RWPE1 (cell line): ENCODE data around the gene S100A5.
"Not testable (repeated sequence)": the region's sequence is repeated elsewhere in the genome, so short reads cannot be mapped to it uniquely, and the experiment has no call there.

Experiments
- CTCF ChIA-PET: fragments of 350-600 bp; sonication (Branson Sonifier 250); formaldehyde crosslinking; extraction: SDS; loops from one replicate; lab custom pipeline; 2021; lab: Yijun Ruan, JAX
- POLR2A ChIA-PET: fragments of 400-600 bp; formaldehyde crosslinking; extraction: SDS; loops from one replicate; lab custom pipeline; 2020; ENCODE audit warnings: antibody characterized with exemption; ENCODE audit not compliant: low non-redundant PET; lab: Yijun Ruan, JAX
- DNase-seq: peaks from one replicate; pipeline ENCODE4 v3.0.0; 2012; ENCODE audit warnings: low spot score
- H3K27ac ChIP-seq: fragments of 450-650 bp; 2 replicates; pipeline ENCODE4 v1.5.1; 2017
- TF ChIP-seq, protein P1 (sequence below): fragments of 450-650 bp; conservative IDR thresholded peaks from 2 replicates; pipeline ENCODE4 v1.5.1; 2017; ENCODE audit warnings: low read depth, mild to moderate bottlenecking

S100A5 gene

DNA sequence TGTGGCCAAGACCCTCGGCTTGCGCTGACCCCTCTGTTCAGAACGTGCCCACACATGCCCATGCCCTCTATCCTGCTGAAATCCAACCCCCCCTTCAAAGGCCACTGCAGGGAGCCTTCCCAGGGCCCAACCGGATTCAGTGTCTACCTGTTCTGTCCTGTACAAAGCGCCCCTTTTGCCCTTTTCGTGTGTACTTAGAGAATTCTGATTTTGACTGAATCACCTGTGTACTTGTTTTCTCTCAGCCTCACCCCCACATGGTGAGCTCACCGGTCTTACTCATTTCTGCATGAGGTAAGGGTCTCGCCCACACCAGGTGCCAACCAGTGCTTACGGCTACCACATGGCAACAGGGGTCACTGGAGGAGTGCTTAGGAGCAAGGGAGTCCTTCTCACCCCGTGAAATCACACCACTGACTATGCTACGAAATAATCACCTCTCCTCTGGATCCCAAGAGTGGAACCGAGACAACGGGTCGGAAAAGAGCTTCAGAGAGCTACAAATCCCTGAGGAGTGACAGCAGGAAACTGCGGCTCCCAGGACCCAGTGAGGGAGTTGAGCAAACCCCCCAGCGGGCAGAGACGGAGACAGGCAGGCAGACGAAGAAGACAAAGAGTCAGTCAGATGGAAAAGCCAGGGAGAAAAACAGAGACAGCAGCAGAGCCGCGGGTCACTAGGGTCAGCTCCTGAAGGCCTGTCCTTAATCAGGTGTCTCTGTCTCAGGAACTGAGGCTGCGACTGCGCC is 27.1 kb upstream of the S100A5 start:
- ChIA-PET POLR2A (interaction anchor here (0.6 to 1.8 kb wide), 5 partner anchors 33 to 69 kb away, joined by 3 to 8 read pairs (median 4); partner anchors contain the start of genes S100A16 and S100A6), CTCF (interaction anchor here (0.5 to 3.2 kb wide), 16 partner anchors 14 to 681 kb away, joined by 3 to 32 read pairs (median 4); partner anchors contain the start of genes S100A1, S100A4 and S100A6)
- peak overlapping the region; percentile 100 for H3K27ac ChIP-seq
- peak; percentile 88 for DNase-seq
- TF ChIP-seq, protein P1, sequence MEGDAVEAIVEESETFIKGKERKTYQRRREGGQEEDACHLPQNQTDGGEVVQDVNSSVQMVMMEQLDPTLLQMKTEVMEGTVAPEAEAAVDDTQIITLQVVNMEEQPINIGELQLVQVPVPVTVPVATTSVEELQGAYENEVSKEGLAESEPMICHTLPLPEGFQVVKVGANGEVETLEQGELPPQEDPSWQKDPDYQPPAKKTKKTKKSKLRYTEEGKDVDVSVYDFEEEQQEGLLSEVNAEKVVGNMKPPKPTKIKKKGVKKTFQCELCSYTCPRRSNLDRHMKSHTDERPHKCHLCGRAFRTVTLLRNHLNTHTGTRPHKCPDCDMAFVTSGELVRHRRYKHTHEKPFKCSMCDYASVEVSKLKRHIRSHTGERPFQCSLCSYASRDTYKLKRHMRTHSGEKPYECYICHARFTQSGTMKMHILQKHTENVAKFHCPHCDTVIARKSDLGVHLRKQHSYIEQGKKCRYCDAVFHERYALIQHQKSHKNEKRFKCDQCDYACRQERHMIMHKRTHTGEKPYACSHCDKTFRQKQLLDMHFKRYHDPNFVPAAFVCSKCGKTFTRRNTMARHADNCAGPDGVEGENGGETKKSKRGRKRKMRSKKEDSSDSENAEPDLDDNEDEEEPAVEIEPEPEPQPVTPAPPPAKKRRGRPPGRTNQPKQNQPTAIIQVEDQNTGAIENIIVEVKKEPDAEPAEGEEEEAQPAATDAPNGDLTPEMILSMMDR: no peak

DNA sequence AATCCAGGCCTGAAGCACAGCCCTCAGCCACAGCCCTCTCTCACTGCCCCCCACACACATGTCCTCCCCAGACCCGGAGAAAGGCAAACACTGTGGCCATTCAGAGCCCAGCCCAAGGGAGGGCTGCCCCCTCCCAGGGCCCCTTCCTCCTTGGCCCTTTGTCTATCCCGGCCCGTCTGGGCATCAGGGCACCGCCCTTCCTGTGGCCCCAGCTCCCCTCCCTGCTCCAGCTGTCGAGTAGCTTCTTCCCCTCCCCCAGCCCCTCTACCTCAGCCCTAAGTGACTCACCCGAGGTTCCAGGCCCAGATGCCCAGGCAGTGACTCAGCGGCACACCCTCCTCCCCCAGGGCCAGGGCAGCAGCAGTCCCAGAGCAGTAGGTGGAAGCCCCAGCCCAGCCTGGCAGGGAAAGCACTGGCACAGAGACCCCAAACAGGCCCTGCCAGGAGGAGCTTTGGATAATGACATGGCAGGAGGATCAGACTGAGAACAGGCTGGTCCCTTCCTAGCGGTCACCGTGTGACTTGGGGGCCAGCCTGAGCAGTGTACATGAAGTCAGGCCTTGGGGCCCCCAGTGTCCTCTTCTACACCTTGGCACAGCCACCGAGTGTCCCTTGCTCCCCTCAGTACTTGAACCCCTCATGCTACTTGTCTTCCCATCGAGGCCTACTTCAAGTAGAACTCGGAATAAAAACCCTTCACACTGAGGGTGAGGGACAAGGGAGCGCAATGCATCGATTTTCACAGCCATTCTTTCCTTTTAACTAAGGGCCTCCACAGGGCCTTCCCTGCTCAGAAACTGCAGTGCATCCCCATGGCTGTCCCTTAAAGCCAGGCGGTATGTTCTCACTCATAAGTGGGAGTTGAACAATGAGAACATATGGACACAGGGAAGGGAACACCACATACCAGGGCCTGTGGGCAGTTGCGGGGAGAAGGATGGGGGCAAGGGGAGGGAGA is 26.0 kb upstream of the S100A5 start:
- peak overlapping the region; percentile 100 for H3K27ac ChIP-seq
- peak; percentile 99 for DNase-seq
- TF ChIP-seq, protein P1: no peak
- CTCF ChIA-PET: interaction anchor here (0.6 to 1.0 kb wide), 2 partner anchors 11 to 56 kb away, joined by 3 to 4 read pairs; no protein-coding TSS in a partner anchor
- POLR2A ChIA-PET: interaction anchor here (0.6 to 1.7 kb wide), 6 partner anchors 30 to 51 kb away, joined by 3 to 11 read pairs (median 4); partner anchors contain the start of genes S100A16 and S100A6

DNA sequence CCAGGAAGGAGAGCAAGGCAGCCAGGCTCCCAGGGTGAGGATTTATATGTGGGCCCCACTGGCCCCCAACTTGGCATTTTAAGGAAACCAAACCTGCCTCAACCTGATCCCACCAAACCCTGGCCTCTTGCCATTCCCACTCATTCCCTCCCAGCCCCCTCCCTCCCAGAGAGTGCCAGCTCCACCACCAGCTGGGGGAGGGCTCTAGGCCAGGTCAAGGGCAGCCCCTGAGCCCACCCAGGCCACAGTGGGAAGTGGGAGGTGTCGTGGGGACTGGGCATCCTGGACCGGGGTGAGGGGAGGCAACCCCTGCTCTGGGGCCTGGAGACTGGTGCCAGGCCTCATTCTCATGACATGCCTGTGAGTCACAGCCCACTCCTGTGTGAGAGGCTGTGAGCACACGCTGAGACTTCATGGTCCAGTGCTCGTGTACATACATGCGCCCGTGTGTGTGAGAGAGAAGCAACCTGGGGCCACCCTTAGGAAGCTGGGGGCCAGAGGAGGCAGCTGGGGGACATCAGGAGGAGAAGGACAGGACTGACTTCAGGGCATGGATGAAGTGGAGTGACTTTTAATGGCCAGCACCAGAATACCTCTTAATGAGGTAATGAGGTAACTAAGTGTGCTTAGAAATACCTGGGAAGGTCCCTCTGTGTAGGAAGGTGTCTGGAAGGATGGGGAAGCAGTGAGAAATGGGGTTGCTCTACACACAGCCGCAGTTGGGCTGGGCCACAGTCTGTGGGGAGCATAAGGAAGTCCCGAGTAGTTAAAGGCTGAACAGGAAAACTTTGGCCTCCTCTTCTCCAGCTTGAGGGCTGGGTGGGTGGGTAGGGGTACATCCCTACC is 25.0 kb upstream of the S100A5 start, which contains the start of gene S100A2:
TSS of gene S100A2 (minus strand) at position 316 of the 846 bp plus-strand sequence. CDS start 1,967 bp downstream, outside the sequence.
- TF ChIP-seq, protein P1: no peak
- DNase-seq: peak; percentile 91
- ChIA-PET CTCF (interaction anchor here (1.0 kb wide), 1 partner anchor 55 kb away, joined by 4 read pairs; no protein-coding TSS in a partner anchor), POLR2A (interaction anchor here (0.6 to 1.7 kb wide), 6 partner anchors 29 to 50 kb away, joined by 3 to 11 read pairs (median 5); partner anchors contain the start of genes S100A16 and S100A6)
- peak within 1 kb of the TSS; percentile 100 for H3K27ac ChIP-seq

DNA sequence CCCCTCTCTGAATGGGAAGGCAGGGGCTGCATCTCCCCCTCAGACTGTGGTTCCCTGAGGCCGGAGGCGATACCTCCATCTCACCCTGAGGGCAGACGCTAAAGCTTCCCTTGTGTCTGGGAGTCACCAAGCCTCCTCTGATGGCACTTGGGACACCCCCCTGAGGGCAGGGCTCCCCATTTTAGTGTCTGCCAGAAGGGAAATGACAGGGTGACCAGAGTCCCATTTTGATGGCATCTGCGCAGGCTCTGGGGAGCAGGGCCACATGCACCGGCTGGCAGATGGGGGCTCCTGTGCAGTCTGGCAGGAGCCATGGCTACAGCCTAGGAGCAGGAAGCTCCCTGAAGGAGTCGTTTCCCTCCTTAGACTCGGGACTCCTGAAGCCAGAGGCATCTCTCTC is 23.3 kb upstream of the S100A5 start:
- TF ChIP-seq, protein P1: no peak
- POLR2A ChIA-PET: interaction anchor here (1.4 to 2.1 kb wide), 3 partner anchors 19 to 48 kb away, joined by 5 to 21 read pairs (median 6); partner anchors contain the start of gene S100A6
- CTCF ChIA-PET: interaction anchor here (0.7 kb wide), 1 partner anchor 11 kb away, joined by 4 read pairs; no protein-coding TSS in a partner anchor
- peak overlapping the region; percentile 100 for H3K27ac ChIP-seq
- no peak for DNase-seq

DNA sequence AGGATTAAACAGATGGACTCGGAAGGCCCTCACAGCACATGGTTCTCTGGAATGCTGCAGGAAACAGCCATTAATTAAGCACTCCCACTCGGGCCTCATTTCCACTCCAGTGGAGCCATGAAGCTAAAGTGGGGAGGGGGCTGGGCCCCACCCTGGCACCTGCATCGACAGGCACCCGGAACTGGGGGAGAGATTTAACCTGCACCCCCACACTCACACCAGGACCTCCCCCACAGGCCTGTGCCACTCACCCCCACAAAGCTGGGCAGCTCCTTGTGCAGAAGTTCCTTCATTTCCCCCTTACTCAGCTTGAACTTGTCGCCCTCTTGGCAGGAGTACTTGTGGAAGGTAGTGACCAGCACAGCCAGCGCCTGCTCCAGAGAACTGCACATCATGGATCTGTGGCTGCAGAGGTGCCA is 22.8 kb upstream of the S100A5 start:
- DNase-seq: no peak
- ChIA-PET CTCF (interaction anchor here (0.7 kb wide), 1 partner anchor 10 kb away, joined by 4 read pairs; no protein-coding TSS in a partner anchor), POLR2A (interaction anchor here (1.4 to 2.1 kb wide), 4 partner anchors 19 to 48 kb away, joined by 3 to 21 read pairs (median 6); partner anchors contain the start of gene S100A6)
- TF ChIP-seq, protein P1: no peak
- peak overlapping the region; percentile 100 for H3K27ac ChIP-seq

DNA sequence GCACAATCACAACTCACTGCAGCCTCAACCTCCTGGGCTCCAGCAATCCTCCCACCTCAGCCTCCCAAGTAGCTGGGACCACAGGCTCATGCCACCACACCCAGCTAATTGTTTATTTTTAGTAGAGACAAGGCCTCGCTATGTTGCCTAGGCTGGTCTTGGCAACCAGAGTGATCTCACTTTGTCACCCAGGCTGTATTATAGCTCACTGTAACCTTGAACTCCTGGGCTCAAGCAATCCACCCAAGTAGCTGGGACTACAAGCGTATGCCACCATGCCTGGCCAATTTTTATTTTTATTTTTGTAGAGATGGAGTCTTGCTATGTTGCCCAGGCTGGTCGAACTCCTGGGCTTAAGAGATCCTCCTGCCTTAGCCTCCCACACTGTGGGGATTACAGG is 21.3 kb upstream of the S100A5 start:
- CTCF ChIA-PET: interaction anchor here (0.7 to 1.9 kb wide), 5 partner anchors 9 to 51 kb away, joined by 4 to 7 read pairs (median 5); no protein-coding TSS in a partner anchor
- H3K27ac ChIP-seq: peak overlapping the region; percentile 100
- POLR2A ChIA-PET: interaction anchor here (0.7 to 2.0 kb wide), 4 partner anchors 15 to 213 kb away, joined by 3 to 8 read pairs (median 4); partner anchors contain the start of genes PGLYRP4 and S100A6
- not testable (repeated sequence) for DNase-seq
